GM10266 (cell line): ENCODE results near the gene C10orf143.

Source experiments
- DNase-seq: peaks from one replicate; pipeline ENCODE4 v3.0.0; 2012; ENCODE audit errors: extremely low spot score
- TF ChIP-seq, protein P1 (sequence below): IDR thresholded peaks from 2 replicates; pipeline ENCODE4 v1.5.1; 2012; ENCODE audit warnings: mild to moderate bottlenecking, low read depth; ENCODE audit not compliant: control insufficient read depth, insufficient read depth; ENCODE audit errors: missing control alignments

C10orf143 gene

DNA sequence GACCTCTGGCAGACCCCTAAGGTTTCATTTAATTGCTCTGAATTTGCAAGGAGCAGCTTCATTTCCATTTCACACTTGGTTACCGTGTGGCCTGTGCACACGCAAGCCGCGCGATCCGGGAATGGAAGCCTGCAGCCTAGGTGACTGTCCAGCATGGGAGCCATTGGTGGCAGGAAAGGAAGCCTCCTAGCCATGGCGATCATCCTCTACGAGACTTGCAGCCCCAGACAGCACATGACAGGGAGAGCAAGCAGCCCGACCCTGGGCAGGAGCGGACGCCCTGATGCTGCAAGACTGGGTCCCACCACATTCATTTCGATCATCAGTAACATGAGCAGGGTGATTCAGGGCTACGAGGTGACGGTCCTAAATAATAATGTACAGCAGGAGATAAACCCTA is 33.9 kb downstream of the C10orf143 start:
- TF ChIP-seq, protein P1, sequence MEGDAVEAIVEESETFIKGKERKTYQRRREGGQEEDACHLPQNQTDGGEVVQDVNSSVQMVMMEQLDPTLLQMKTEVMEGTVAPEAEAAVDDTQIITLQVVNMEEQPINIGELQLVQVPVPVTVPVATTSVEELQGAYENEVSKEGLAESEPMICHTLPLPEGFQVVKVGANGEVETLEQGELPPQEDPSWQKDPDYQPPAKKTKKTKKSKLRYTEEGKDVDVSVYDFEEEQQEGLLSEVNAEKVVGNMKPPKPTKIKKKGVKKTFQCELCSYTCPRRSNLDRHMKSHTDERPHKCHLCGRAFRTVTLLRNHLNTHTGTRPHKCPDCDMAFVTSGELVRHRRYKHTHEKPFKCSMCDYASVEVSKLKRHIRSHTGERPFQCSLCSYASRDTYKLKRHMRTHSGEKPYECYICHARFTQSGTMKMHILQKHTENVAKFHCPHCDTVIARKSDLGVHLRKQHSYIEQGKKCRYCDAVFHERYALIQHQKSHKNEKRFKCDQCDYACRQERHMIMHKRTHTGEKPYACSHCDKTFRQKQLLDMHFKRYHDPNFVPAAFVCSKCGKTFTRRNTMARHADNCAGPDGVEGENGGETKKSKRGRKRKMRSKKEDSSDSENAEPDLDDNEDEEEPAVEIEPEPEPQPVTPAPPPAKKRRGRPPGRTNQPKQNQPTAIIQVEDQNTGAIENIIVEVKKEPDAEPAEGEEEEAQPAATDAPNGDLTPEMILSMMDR, result no peak
- no peak for DNase-seq

DNA sequence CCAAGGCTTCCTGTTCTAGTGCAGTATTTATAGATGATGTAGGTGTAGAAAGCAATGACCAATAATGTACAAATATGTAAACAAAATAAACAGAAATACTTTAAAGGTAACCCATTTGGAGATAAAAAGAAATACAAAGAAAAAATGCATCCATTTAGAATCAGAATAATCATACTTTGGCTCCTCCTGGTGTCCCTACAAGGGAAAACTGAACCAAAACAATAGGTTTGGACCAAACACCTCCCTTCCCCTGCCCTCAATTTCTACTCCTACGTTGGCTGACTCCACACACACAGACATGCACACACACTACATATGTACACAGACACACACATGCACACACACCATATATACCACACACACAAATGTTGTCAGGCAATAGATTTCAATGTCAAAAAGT is 36.0 kb downstream of the C10orf143 start:
- DNase-seq, result no peak
- TF ChIP-seq, protein P1, result no peak

DNA sequence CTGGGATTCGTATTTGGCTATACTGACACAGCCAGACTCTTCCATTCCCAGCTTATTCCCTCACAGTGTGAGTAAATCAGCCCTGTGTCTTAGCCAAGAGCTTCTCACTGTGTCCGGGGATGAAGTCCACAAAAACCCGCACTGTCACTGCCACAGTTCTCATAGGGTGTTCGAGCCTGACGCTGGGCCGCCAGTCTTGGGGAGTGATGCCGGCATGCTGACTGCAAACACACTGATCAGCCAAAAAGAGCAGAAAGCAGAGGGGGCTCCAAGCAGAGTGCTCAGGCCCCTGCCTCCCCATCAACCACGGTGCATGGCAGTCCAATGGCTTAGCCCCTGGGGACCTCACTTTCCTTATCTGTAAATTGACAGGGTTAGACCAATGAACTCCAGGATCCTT is 36.7 kb downstream of the C10orf143 start:
- no peak for DNase-seq
- TF ChIP-seq, protein P1, result no peak

DNA sequence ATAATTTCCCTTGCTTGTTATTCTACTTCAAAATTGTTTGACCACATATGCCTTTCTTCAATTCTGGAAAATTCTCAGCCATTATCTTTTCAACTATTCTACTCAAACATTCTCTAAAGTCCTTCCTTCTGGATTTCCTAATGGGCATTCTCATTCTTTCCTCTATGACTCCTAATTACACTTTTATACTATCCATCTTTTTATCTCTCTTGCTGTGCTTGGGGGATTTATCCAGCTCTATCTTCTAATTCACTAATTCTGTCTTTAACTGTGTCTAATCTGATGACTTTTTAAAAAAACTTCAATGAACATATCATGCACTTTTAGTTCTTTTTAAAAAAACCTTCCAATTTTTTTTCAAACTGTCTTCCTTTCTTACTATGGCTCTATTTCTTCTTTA is 38.4 kb downstream of the C10orf143 start:
- TF ChIP-seq, protein P1, result no peak

DNA sequence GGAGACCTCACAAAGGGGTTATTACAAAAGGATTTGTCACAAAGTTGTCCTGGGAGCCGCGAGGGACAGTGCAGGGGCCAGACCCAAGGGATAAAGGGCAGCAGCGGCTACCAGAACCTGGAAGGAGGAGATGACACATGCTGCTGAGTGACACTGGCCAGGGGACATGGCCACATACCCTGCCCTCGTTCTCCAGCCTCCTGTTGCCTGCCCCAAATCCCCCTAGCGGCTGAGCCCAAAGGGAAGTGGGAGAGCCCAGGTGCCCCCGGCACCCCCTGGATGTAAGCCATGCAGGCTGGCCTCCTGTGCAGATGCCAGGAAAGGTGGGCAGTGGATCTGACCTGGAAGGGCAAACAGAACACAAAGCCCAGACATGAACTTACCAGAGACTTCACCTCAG is 42.7 kb downstream of the C10orf143 start:
- TF ChIP-seq, protein P1, result no peak
- no peak for DNase-seq

More for the DNA sequence above, 38.4 kb downstream of the C10orf143 start:
- no peak for DNase-seq

DNA sequence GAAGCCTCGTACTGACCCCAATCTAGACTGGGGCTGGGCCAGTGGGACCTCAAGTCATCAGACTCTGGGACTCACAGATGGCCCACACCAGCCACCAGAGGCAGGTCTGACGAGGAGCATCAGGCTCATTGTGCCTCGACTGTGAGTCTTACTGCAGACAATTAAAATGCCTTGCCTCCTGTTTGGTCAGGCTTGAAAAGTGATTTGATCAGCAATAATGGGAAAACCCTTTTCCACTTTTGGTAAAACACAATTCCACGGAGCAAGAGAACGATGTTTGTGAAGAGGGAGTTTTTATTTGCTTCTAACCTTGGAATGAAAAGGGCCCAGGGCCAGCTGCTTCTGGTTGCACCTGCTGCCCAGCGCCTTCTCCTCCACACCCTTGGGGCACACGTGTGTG is 43.9 kb downstream of the C10orf143 start:
- DNase-seq, result no peak
- TF ChIP-seq, protein P1, result no peak

DNA sequence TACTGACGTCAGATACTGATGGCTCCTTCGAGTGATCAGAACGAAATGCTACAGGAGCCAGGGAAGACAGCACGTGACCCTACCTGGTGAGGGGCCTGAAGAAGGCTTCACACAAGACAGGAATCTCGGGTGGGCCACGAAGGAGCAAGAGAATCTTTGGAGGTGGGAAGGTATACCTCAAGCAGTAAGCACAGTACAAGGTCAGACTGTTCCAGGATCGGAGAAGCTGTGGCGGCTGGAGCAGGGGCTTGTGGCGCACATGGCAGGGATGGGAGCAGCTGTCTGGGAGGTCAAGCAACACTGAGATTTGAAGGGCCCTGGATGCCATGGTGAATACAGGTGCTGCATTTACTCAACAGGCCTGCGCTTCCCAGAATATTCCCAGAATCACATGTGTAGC is 45.4 kb downstream of the C10orf143 start:
- TF ChIP-seq, protein P1, result no peak
- no peak for DNase-seq

DNA sequence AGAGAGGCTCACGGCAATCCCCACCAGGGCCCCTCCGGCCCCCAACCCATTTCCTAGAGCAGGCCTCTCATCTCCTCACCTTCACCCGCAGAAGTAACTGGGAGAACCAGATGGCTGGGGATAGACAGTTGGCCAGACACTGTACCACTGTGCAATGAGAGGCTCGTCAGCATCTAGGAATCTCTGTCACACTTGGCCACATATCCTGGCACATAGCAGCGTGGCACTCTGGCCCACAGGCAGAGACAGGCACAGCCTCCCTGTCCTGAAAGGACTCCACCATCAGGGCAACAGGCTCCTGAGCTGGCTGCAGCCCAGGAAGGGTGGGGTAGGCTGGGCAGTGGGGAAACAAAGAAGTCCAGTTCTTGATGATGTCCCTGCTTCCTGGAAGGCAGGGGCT is 45.8 kb downstream of the C10orf143 start:
- TF ChIP-seq, protein P1, result no peak
- no peak for DNase-seq
